HG03095 (cell line): ENCODE measurements around the gene ORC6.
"Not testable (repeated sequence)": the region's sequence is repeated elsewhere in the genome, so short reads cannot be mapped to it uniquely, and the experiment has no call there.

ENCODE experiments used
- ATAC-seq: cut with Tn5 transposase; IDR thresholded peaks from one replicate; pipeline ENCODE4 v1.9.1; 2021; ENCODE audit warnings: moderate library complexity; ENCODE audit not compliant: unreplicated experiment

ORC6 gene

DNA sequence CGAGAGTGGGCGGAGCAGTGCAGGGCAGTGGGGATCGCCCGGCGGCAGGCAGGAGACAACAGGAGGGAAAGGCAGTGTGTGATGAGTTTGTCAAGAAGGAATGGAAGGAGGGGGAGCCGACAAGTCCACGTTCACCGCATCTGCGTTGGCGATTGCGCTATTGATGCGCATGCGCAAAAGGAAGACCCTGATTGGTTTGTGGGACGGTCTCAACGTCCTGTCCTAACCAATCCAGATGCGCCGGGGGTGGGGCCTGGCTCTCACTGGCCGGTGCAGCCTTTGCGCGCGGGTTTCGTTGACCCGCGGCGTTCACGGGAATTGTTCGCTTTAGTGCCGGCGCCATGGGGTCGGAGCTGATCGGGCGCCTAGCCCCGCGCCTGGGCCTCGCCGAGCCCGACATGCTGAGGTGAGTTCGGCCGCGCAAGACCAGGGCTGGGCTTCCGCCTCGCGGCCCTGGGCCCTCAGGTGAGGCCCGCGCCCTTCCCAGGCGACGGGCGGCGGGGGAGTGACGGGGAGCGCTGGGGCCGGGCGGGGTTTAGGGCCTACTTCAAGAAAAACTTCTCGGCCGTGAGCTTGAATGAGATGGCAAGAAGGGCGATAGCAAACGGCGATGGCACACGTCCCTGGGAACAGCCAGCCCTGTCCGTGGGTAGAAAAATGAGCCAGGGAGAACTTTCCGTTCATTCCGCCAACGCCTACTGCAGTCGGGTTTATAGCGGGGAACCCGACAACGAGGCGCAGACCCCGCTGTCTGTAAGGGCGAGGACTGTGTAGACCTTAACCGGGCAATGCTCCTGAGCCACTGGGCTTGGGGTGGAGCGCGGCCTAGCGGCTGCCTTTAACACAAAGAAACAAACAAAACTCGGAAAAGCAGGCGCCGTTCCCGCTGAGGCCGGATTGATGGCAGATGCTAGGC lies at the start of gene ORC6:
Gene ORC6, plus strand, starts transcription at position 295 of the 916 bp plus-strand sequence. Its CDS starts 47 bp downstream, at position 342.
- peak; percentile 68 for ATAC-seq

DNA sequence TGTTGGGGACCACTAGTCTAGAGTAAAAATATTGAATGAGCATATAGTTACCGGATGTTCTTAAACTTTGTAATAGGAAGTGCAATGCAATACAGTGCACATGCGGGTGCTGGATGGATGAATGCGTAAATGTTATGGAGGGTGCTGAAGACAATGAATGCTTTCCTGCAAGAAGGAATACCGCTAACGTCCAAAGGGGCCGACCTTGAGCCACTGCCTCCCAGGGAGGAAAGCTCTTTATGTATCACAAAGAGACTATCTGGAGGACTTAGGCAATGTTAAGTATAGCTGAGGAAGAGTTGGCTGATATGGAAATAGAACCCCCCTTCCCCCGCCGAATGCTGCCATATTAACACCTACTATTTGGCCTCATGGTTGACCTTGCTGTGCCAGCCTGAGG lies 40.8 kb upstream of the ORC6 start:
- no peak for ATAC-seq

DNA sequence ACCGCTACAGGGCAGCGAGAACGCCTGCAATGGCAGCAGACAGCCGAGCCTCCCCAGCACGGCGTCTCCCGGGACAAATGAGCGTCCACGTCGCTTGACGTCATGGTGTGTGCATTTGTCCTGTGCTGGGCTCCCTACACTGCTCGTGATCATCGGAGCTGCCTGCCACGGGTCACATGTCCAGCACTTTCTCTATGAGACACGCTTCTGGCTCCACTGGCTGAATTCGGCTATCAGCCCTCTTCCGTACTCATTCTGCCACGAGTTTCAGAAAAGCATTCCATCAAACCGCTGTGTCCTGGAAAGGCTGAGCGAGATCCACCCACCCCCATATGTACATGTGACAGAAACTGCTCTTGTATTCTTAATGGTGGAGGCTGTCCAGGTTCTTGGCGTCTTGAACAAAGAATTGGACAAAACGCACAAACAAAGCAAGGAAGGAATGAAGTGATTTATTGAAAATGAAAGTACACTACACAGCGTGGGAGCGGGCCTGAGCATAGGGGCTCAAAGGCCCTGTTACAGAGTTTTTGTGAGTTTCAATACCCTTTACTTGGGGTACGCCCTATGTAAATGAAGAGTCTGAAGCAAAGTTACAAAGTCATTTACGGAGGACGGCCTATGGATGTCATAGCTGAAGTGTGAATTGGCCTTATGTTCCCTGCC lies 39.7 kb upstream of the ORC6 start:
- no peak for ATAC-seq

- no peak for ATAC-seq
These were observed 39.2 kb upstream of the ORC6 start for GRCh38 chr16:46650254-46650623.

DNA sequence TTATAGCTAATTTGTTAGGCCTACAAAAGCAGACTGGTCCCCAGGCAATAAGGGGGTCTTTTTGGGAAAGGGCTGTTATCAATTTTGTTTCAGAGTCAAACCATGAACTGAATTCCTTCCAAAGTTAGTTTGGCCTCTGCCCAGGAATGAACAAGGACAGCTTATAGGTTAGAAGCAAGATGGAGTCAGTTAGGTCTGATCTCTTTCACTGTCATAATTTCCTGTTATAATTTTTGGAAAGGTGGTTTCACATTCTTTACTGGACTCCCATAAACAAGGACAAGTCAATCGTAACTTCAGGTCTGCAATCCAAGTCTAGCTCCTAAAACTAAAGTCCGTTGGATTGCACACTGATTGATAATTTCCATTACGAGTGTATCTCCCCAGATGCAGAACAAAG lies 38.2 kb upstream of the ORC6 start:
- no peak for ATAC-seq

- peak; percentile 93 for ATAC-seq
These were observed 30.5 kb upstream of the ORC6 start for GRCh38 chr16:46658925-46659324.

- ATAC-seq: no peak
These were observed 27.3 kb upstream of the ORC6 start for GRCh38 chr16:46662123-46662522.

- ATAC-seq: no peak
These were observed 16.0 kb upstream of the ORC6 start for GRCh38 chr16:46673320-46674013.

GRCh38 chr16:46677943-46678342 lies 11.5 kb upstream of the ORC6 start:
- ATAC-seq: not testable (repeated sequence)

- not testable (repeated sequence) for ATAC-seq
These were observed 7.6 kb upstream of the ORC6 start for GRCh38 chr16:46681867-46682266.

GRCh38 chr16:46686815-46687473 lies 2.5 kb upstream of the ORC6 start:
- ATAC-seq: no peak

- ATAC-seq: no peak
These were observed 2.0 kb upstream of the ORC6 start for GRCh38 chr16:46687486-46687885.

DNA sequence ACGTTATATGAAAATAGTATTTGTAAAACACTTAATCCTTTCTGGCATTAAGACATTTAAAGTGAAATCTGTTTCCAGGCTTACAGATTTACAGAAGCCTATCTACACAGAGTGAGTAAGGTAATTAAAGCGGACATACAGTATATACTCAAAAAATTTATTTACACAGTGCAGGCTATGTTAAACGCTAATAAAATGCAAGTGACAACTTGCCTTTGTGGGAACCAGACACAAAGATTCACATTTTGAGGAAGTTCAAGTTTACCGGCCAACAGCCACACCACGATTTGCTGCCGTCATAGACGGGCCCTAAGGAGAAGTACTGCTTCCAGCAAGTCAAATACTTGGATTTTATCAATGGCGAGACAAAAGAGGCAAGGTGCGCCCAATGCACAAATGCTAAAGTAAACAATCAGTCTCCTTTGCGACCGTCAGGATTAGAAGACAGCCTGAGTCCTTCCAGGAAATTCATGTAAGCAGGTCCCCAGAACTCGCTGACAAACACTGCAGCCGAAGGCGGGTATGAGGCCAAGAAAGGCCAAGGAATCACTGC lies 1.3 kb upstream of the ORC6 start:
- ATAC-seq: peak; percentile 1

GRCh38 chr16:46688654-46689364 lies 650 bp upstream of the ORC6 start, which contains the start of gene VPS35:
Gene VPS35 (minus strand): TSS chr16:46689178. CDS start chr16:46689133, 45 bp downstream.
- peak; percentile 82 for ATAC-seq

DNA sequence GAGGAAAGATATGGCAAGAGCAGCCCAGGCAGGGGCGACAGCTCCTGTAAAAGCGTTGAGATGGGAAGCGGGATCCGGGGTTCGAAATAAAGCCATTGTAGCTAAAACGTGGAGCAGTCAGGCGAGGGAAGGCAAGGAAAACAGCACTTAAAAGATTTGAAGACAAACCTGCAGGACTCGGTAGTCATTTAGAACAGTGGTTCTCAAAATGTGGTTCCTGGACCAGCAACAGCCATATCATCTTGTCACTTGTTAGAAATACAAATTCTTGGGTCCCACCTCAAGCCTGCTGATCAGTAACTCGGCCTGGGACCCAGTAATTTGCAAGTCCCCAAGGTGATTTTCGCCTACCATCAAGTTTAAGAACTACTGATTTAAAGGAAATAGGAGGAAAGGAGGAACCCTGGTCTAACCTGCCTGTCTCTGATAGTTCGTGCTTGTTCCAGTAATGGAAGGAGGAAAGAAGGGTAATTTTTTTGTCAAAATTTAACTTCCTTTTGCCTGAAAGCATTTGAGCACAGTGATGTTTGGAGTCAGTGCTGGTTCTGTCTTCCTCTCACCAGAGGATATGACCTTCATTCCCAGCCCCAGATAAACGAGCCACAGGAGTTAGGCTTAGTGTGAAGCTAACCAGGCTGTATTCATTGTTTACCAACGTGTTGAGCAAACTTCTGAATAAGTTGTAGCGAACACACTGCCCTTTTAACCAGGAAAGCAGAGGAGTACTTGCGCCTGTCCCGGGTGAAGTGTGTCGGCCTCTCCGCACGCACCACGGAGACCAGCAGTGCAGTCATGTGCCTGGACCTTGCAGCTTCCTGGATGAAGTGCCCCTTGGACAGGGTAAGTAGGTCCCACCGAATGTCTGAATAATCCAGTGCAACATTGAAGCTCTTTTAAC lies 1.1 kb downstream of the ORC6 start:
- ATAC-seq: no peak

- no peak for ATAC-seq
These were observed 2.3 kb downstream of the ORC6 start for GRCh38 chr16:46691726-46692125.

GRCh38 chr16:46693598-46693997 lies 4.1 kb downstream of the ORC6 start:
- no peak for ATAC-seq

DNA sequence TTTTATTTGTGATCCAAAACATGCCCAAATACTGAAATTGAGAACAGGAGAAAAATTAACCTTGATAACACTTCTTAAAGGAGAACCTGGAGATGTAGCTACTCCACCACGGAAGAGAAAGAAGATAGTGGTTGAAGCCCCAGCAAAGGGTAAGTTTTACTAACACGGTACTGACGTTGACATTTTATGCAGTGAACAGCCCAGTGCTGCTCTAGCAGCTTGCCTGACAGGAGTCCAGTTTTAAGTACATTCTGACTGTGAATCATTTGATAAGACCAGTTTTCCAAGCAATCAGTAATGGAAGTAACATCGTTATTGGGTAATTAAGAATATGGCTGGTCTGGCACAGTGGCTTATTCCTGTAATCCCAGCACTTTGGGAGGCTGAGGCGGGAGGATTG lies 6.5 kb downstream of the ORC6 start:
- ATAC-seq: no peak

- ATAC-seq: no peak
These were observed 7.5 kb downstream of the ORC6 start for GRCh38 chr16:46696957-46697356.
